H1 (cell line): ENCODE results near the gene ANKRD20A1. TPM values are rescaled to one million over a fixed set of nuclear protein-coding genes. Genes with fewer than 3 reads are reported as not detected.
"Not testable (repeated sequence)": the region's sequence is repeated elsewhere in the genome, so short reads cannot be mapped to it uniquely, and the experiment has no call there.

Source experiments
- CTCF ChIA-PET: fragments of 300-600 bp; sonication (Branson Sonifier 250); formaldehyde crosslinking; loops from one replicate; lab custom pipeline; 2021; ENCODE audit not compliant: partially characterized antibody; lab: Charles Lee
- POLR2A ChIA-PET: fragments of 300-600 bp; sonication (Branson Sonifier 250); formaldehyde crosslinking; loops from one replicate; lab custom pipeline; 2021; ENCODE audit warnings: inconsistent platforms; ENCODE audit not compliant: partially characterized antibody; lab: Charles Lee
- DNase-seq, 2 experiments: peaks; one replicate each; pipeline versions ENCODE4 v3.0.0 to v3.0.0-alpha.2; 2010 to 2022; ENCODE audit warnings: low spot score in 2 of 2, low read depth in 1 of 2, mixed read lengths in 1 of 2
- FAIRE-seq: peaks from 2 replicates; lab custom pipeline; 2011; peaks lifted over from hg19 to GRCh38; lab: Jason Lieb, UNC
- H2AFZ ChIP-seq: 2 replicates; pipeline ENCODE4 v1.8.1; 2012; ENCODE audit warnings: low read length, inconsistent platforms
- H2AK5ac ChIP-seq: 2 replicates; pipeline ENCODE4 v1.6.1; 2013; ENCODE audit warnings: low read depth, low read length
- H2BK120ac ChIP-seq: replicated peaks from 2 replicates; pipeline ENCODE3; 2013; ENCODE audit warnings: low read depth, low read length, inconsistent platforms
- H2BK12ac ChIP-seq: 2 replicates; pipeline ENCODE4 v1.6.1; 2013; ENCODE audit warnings: low read depth, low read length
- H2BK15ac ChIP-seq: 2 replicates; pipeline ENCODE4 v1.6.1; 2013; ENCODE audit warnings: low read length
- H2BK20ac ChIP-seq: 2 replicates; pipeline ENCODE4 v1.6.1; 2013; ENCODE audit warnings: low read length
- H2BK5ac ChIP-seq: 2 replicates; pipeline ENCODE4 v1.6.1; 2013; ENCODE audit warnings: low read depth, low read length
- H3K14ac ChIP-seq: 2 replicates; pipeline ENCODE4 v1.6.1; 2013; ENCODE audit warnings: inconsistent platforms; ENCODE audit not compliant: insufficient read length
- H3K18ac ChIP-seq: 2 replicates; pipeline ENCODE4 v1.6.1; 2013; ENCODE audit warnings: low read length; ENCODE audit errors: extremely low read depth
- H3K23ac ChIP-seq: 2 replicates; pipeline ENCODE4 v1.6.1; 2013; ENCODE audit warnings: inconsistent platforms; ENCODE audit not compliant: insufficient read length
- H3K23me2 ChIP-seq: 2 replicates; pipeline ENCODE4 v1.6.1; 2013; ENCODE audit warnings: low read depth, low read length
- H3K27ac ChIP-seq: 2 replicates; pipeline ENCODE4 v1.6.1; 2011; ENCODE audit warnings: low read depth, low read length, inconsistent platforms
- H3K27me3 ChIP-seq, 4 experiments: replicated peaks in 1 of 4; 1 replicate in 1 of 4; 2 replicates in 3 of 4; pipeline versions ENCODE4 v1.6.1 to v1.8.1; 2011 to 2013; ENCODE audit warnings: low read length in 3 of 4, mild to moderate bottlenecking in 3 of 4, inconsistent platforms in 2 of 4, mixed read lengths in 2 of 4, moderate library complexity in 1 of 4; ENCODE audit not compliant: control insufficient read depth in 3 of 4, insufficient read depth in 3 of 4; ENCODE audit errors: extremely low read depth in 1 of 4
- H3K36me3 ChIP-seq, 4 experiments: 2 replicates each; pipeline versions ENCODE4 v1.6.1 to v1.8.1; 2011 to 2013; ENCODE audit warnings: mild to moderate bottlenecking in 4 of 4, low read length in 3 of 4, moderate library complexity in 2 of 4, control low read depth in 1 of 4, inconsistent platforms in 1 of 4; ENCODE audit not compliant: insufficient read depth in 4 of 4, control insufficient read depth in 2 of 4
- H3K4ac ChIP-seq: replicated peaks from 2 replicates; pipeline ENCODE3; 2013; ENCODE audit warnings: low read length, low read depth, mixed read lengths, inconsistent platforms; ENCODE audit not compliant: insufficient read length
- H3K4me1 ChIP-seq, 4 experiments: replicated peaks in 1 of 4; 1 replicate in 1 of 4; 2 replicates in 3 of 4; pipeline versions ENCODE4 v1.6.1 to v1.8.1; 2011 to 2013; ENCODE audit warnings: low read length in 3 of 4, inconsistent platforms in 2 of 4, mixed read lengths in 1 of 4; ENCODE audit not compliant: insufficient read depth in 4 of 4, control insufficient read depth in 3 of 4
- H3K4me2 ChIP-seq, 2 experiments: 2 replicates each; pipeline versions ENCODE4 v1.6.1 to v1.8.1; 2011 to 2013; ENCODE audit warnings: low read depth in 2 of 2, low read length in 2 of 2, control low read depth in 1 of 2, inconsistent platforms in 1 of 2, mild to moderate bottlenecking in 1 of 2; ENCODE audit not compliant: insufficient read depth in 1 of 2
- H3K4me3 ChIP-seq, 4 experiments: fragments of 200-600, 300-600 bp in 1 of 4; sonication (generic), shearing (Covaris generic), sonication (Bioruptor Twin) in 1 of 4; 2 replicates each; pipeline versions ENCODE4 v1.5.1 to v1.8.1; 2011 to 2016; ENCODE audit warnings: low read length in 4 of 4, low read depth in 3 of 4, control low read depth in 2 of 4, inconsistent platforms in 2 of 4, mild to moderate bottlenecking in 2 of 4, mixed read lengths in 1 of 4, moderate library complexity in 1 of 4; ENCODE audit not compliant: insufficient read depth in 2 of 4; ENCODE audit errors: extremely low read depth in 1 of 4
- H3K56ac ChIP-seq: replicated peaks from 2 replicates; pipeline ENCODE3; 2013; ENCODE audit warnings: low read depth, mild to moderate bottlenecking, mixed read lengths, low read length, inconsistent platforms; ENCODE audit not compliant: insufficient read length
- H3K79me1 ChIP-seq: 2 replicates; pipeline ENCODE4 v1.6.1; 2013; ENCODE audit warnings: low read depth, low read length, control low read depth
- H3K79me2 ChIP-seq, 2 experiments: 2 replicates each; pipeline versions ENCODE4 v1.6.1 to v1.8.1; 2012 to 2013; ENCODE audit warnings: low read length in 2 of 2, mild to moderate bottlenecking in 2 of 2, inconsistent platforms in 1 of 2; ENCODE audit not compliant: insufficient read depth in 2 of 2, control insufficient read depth in 1 of 2
- H3K9ac ChIP-seq, 4 experiments: replicated peaks in 1 of 4; 1 replicate in 1 of 4; 2 replicates in 3 of 4; pipeline versions ENCODE4 v1.6.1 to v1.8.1; 2011 to 2013; ENCODE audit warnings: low read depth in 3 of 4, low read length in 3 of 4, control low read depth in 2 of 4, mild to moderate bottlenecking in 2 of 4, moderate library complexity in 2 of 4, inconsistent platforms in 1 of 4; ENCODE audit errors: extremely low read depth in 1 of 4
- H3K9me3 ChIP-seq, 2 experiments: 2 replicates each; pipeline versions ENCODE4 v1.6.1 to v1.8.1; 2012 to 2013; ENCODE audit warnings: mild to moderate bottlenecking in 2 of 2, moderate library complexity in 2 of 2, control low read depth in 1 of 2, inconsistent platforms in 1 of 2, low read depth in 1 of 2, low read length in 1 of 2, mixed read lengths in 1 of 2; ENCODE audit not compliant: insufficient read depth in 2 of 2
- H4K20me1 ChIP-seq, 2 experiments: replicated peaks in 1 of 2; 2 replicates each; pipeline versions ENCODE3 to v1.8.1; 2011 to 2013; ENCODE audit warnings: inconsistent platforms in 2 of 2, low read length in 2 of 2, mild to moderate bottlenecking in 1 of 2; ENCODE audit not compliant: insufficient read depth in 2 of 2, control insufficient read depth in 1 of 2
- H4K5ac ChIP-seq: 2 replicates; pipeline ENCODE4 v1.6.1; 2013; ENCODE audit warnings: low read length, low read depth, mixed read lengths, inconsistent platforms; ENCODE audit not compliant: insufficient read length
- H4K8ac ChIP-seq: 2 replicates; pipeline ENCODE4 v1.8.0; 2013; ENCODE audit warnings: mild to moderate bottlenecking, moderate library complexity, low read length, inconsistent platforms; ENCODE audit not compliant: insufficient read depth; ENCODE audit errors: extremely low read depth
- H4K91ac ChIP-seq: replicated peaks from 2 replicates; pipeline ENCODE3; 2013; ENCODE audit warnings: low read length, mixed read lengths, inconsistent platforms; ENCODE audit not compliant: insufficient read length
- WGBS, 2 experiments: shearing (Covaris generic) in 1 of 2; methylation state at CpG; one replicate each; pipeline versions ENCODE4 v1.1.6 to v1.1.7; 2013 to 2015; ENCODE audit warnings: low lambda C conversion rate in 2 of 2, mixed read lengths in 2 of 2, inconsistent platforms in 1 of 2, low coverage in 1 of 2, missing lambda C conversion rate in 1 of 2; ENCODE audit not compliant: insufficient replicate concordance in 2 of 2, insufficient coverage in 1 of 2, insufficient read length in 1 of 2; ENCODE audit errors: extremely low coverage in 1 of 2, missing lambda C conversion rate in 1 of 2; 5-methylcytosine and 5-hydroxymethylcytosine counted together
- polyA plus RNA-seq, 7 experiments: library from polyadenylated mRNA; depleted of rRNA in 3 of 7; stranded (reverse) in 5 of 7; unstranded in 2 of 7; fragments of >200 nt in 5 of 7; fragments of 200-250 nt in 2 of 7; gene quantifications; 1 replicate in 5 of 7; 2 replicates in 1 of 7; 4 replicates in 1 of 7; pipeline versions ENCODE4 v1.2.1 to v1.2.3, GENCODE V29; 2011 to 2013; ENCODE audit warnings: missing spikeins in 2 of 7, mixed read lengths in 2 of 7
- small RNA-seq: library from polyadenylated mRNA; stranded (forward); fragments of <200 nt; extraction: miRNeasy Mini kit (QIAGEN cat#:217004); gene quantifications from one replicate; pipeline ENCODE3, GENCODE V24; 2013; ENCODE audit not compliant: insufficient read depth
- total RNA-seq: library from RNA; stranded (reverse); fragmentation: NEBNext Ultra II Directional; extraction: Animal tissue kit (Norgen Biotek cat#: 25700); gene quantifications from 2 replicates; pipeline ENCODE4 v1.2.1, GENCODE V29; 2021

Gene ANKRD20A1
- total and polyA plus RNA-seq, 2 of the 8 experiments (the other 6 are each of a cell fraction or from before 2014, with no cell fraction given): 0.12 TPM; not detected in 1

DNA sequence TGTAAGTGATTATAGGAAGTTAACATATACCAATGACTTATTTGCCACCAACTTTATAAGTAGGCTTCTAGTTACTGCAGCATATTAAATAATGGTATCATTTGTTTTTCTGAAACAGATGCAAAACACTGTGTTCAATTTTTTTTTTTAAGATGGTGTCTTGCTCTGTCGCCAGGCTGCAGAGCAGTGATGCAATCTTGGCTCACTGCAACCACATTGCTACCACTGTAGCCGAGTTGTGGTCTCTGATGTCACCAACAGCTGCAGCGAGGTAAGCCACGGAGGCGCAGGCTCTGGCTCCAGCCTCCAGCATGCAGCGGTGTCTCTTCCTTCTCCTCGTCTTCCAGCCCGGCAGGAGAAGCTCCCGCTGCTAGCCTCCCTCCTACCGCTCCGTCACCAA, 26.6 kb upstream of the ANKRD20A1 start:
- CTCF ChIA-PET, H2BK20ac ChIP-seq, H4K20me1 ChIP-seq, H3K23me2 ChIP-seq, DNase-seq, H3K4ac ChIP-seq, H2AFZ ChIP-seq, H3K18ac ChIP-seq, H2BK12ac ChIP-seq, H3K4me1 ChIP-seq, H3K14ac ChIP-seq, FAIRE-seq, H3K27ac ChIP-seq, H2AK5ac ChIP-seq, H3K56ac ChIP-seq, H3K79me2 ChIP-seq, H2BK5ac ChIP-seq, H4K91ac ChIP-seq, H4K8ac ChIP-seq, H3K4me2 ChIP-seq, H2BK120ac ChIP-seq, H2BK15ac ChIP-seq, H3K79me1 ChIP-seq, H3K4me3 ChIP-seq, H3K27me3 ChIP-seq, H4K5ac ChIP-seq, H3K23ac ChIP-seq, H3K36me3 ChIP-seq, POLR2A ChIA-PET, H3K9me3 ChIP-seq, H3K9ac ChIP-seq: not testable (repeated sequence)
- 92% methylated on average over 1 of the region's 11 CpGs; no CpG with 5 or more reads in 1 of the 2 experiments for WGBS, 2 experiments

Small RNAs within 50 kb of the gene (small RNA-seq; reads per million reads assigned to genes)
- gene RNU6-368P: not detected
